GM23338 (cell line): ENCODE results near the gene UBE2D1. TPM values are rescaled to one million over a fixed set of nuclear protein-coding genes. Genes with fewer than 3 reads are reported as not detected.
A peak's percentile ranks its signal among the peaks of the same experiment; 100 is the strongest.

Experiments
- ATAC-seq: fragments of 200-7000 bp; cut with Tn5 transposase; 3 replicates; pipeline ENCODE4 v1.9.1; 2020
- DNase-seq: peaks from one replicate; pipeline ENCODE4 v3.0.0-alpha.2; 2015; ENCODE audit warnings: low spot score
- H2AFZ ChIP-seq: fragments of 200-600 bp; sonication (generic); 2 replicates; pipeline ENCODE4 v1.8.0; 2016; ENCODE audit warnings: antibody characterized with exemption, mild to moderate bottlenecking, moderate library complexity
- H3F3A ChIP-seq: fragments of 200-600 bp; sonication (generic); replicated peaks from 2 replicates; pipeline ENCODE4 v1.8.0; 2017; ENCODE audit warnings: antibody characterized with exemption, mixed run types, low read depth
- H3K27ac ChIP-seq: fragments of 200-600 bp; sonication (generic); 2 replicates; pipeline ENCODE4 v1.6.1; 2016; ENCODE audit warnings: low read depth
- H3K27me3 ChIP-seq: fragments of 200-600 bp; sonication (generic); 2 replicates; pipeline ENCODE4 v1.8.0; 2016; ENCODE audit warnings: mild to moderate bottlenecking, mixed run types, moderate library complexity; ENCODE audit not compliant: insufficient read depth
- H3K36me3 ChIP-seq: fragments of 200-600 bp; sonication (generic); 2 replicates; pipeline ENCODE4 v1.8.0; 2016; ENCODE audit warnings: mild to moderate bottlenecking; ENCODE audit not compliant: insufficient read depth
- H3K4me1 ChIP-seq: fragments of 200-600 bp; sonication (generic); 2 replicates; pipeline ENCODE4 v1.8.0; 2016; ENCODE audit warnings: mild to moderate bottlenecking, moderate library complexity; ENCODE audit not compliant: insufficient read depth
- H3K4me2 ChIP-seq: fragments of 200-600 bp; sonication (generic); 2 replicates; pipeline ENCODE4 v1.7.1; 2017; ENCODE audit warnings: mixed run types
- H3K4me3 ChIP-seq: fragments of 200-600 bp; sonication (generic); 2 replicates; pipeline ENCODE4 v1.6.1; 2016; ENCODE audit warnings: mixed run types
- H3K79me2 ChIP-seq: fragments of 200-600 bp; sonication (generic); replicated peaks from 2 replicates; pipeline ENCODE4 v1.8.0; 2017; ENCODE audit warnings: mild to moderate bottlenecking; ENCODE audit not compliant: insufficient read depth
- H3K9me2 ChIP-seq: fragments of 200-600 bp; sonication (generic); 2 replicates; pipeline ENCODE4 v1.8.0; 2017; ENCODE audit not compliant: insufficient read depth
- H4K20me1 ChIP-seq: fragments of 200-600 bp; sonication (generic); replicated peaks from 2 replicates; pipeline ENCODE4 v1.8.0; 2017; ENCODE audit warnings: mild to moderate bottlenecking; ENCODE audit not compliant: insufficient read depth
- H3K27ac Mint-ChIP-seq: 2 replicates; pipeline ENCODE4 v1.8.0; 2020; ENCODE audit warnings: inconsistent platforms, mild to moderate bottlenecking, moderate library complexity, mixed read lengths
- H3K27me3 Mint-ChIP-seq: 3 replicates; pipeline ENCODE4 v1.8.0; 2022; ENCODE audit warnings: low read depth, mild to moderate bottlenecking, moderate library complexity, mixed read lengths, inconsistent platforms; ENCODE audit not compliant: insufficient read depth, poor library complexity
- H3K36me3 Mint-ChIP-seq: 3 replicates; pipeline ENCODE4 v1.8.0; 2021; ENCODE audit warnings: low read depth, mild to moderate bottlenecking, inconsistent platforms, moderate library complexity, mixed read lengths
- H3K4me1 Mint-ChIP-seq: 3 replicates; pipeline ENCODE4 v1.8.0; 2020; ENCODE audit warnings: mild to moderate bottlenecking, inconsistent platforms, mixed read lengths
- H3K4me3 Mint-ChIP-seq: 3 replicates; pipeline ENCODE4 v1.8.0; 2021; ENCODE audit warnings: moderate library complexity, mild to moderate bottlenecking, inconsistent platforms, mixed read lengths
- H3K9me3 Mint-ChIP-seq: 3 replicates; pipeline ENCODE4 v1.8.0; 2020; ENCODE audit warnings: moderate library complexity, mild to moderate bottlenecking, inconsistent platforms, mixed read lengths
- CREB1 ChIP-seq: fragments of 250-450 bp; sonication (Bioruptor Pico); IDR thresholded peaks from 2 replicates; pipeline ENCODE4 v1.5.0; 2020; ENCODE audit warnings: low read depth, mild to moderate bottlenecking, moderate library complexity
- CTCF ChIP-seq, 2 experiments: fragments of 200-600 bp in 1 of 2; sonication (generic) in 1 of 2; conservative IDR thresholded peaks; 2 replicates each; pipeline versions ENCODE4 v1.5.1 to v1.6.1; 2016 to 2017; ENCODE audit warnings: antibody characterized with exemption in 2 of 2, low read depth in 2 of 2, mild to moderate bottlenecking in 2 of 2, moderate library complexity in 1 of 2
- ETS1 ChIP-seq: IDR thresholded peaks from 2 replicates; pipeline ENCODE4 v1.6.1; 2016; ENCODE audit warnings: antibody characterized with exemption
- EZH2phosphoT487 ChIP-seq: fragments of 200-600 bp; sonication (generic); IDR thresholded peaks from one replicate; pipeline ENCODE4 v1.8.1; 2018; ENCODE audit warnings: antibody characterized with exemption; ENCODE audit not compliant: unreplicated experiment
- JUNB ChIP-seq: IDR thresholded peaks from one replicate; pipeline ENCODE4 v1.6.1; 2016; ENCODE audit warnings: antibody characterized with exemption; ENCODE audit not compliant: unreplicated experiment
- NANOG ChIP-seq: IDR thresholded peaks from 2 replicates; pipeline ENCODE4 v1.6.1; 2016; ENCODE audit warnings: antibody characterized with exemption, borderline replicate concordance
- POLR2AphosphoS5 ChIP-seq: IDR thresholded peaks from 2 replicates; pipeline ENCODE4 v1.6.1; 2016; ENCODE audit warnings: antibody characterized with exemption, low read depth
- STAT1 ChIP-seq: IDR thresholded peaks from one replicate; pipeline ENCODE4 v1.6.1; 2016; ENCODE audit warnings: antibody characterized with exemption; ENCODE audit not compliant: unreplicated experiment
- ZNF114 ChIP-seq: fragments of 250-450 bp; sonication (Bioruptor Pico); IDR thresholded peaks from 2 replicates; pipeline ENCODE4 v1.5.0; 2020; ENCODE audit warnings: mild to moderate bottlenecking, moderate library complexity
- ZNF331 ChIP-seq: fragments of 250-450 bp; sonication (Bioruptor Pico); IDR thresholded peaks from 2 replicates; pipeline ENCODE4 v1.5.0; 2020; ENCODE audit warnings: low read depth, mild to moderate bottlenecking, moderate library complexity
- ZNF462 ChIP-seq: fragments of 250-450 bp; sonication (Bioruptor Pico); IDR thresholded peaks from 2 replicates; pipeline ENCODE4 v1.5.0; 2020; ENCODE audit warnings: mild to moderate bottlenecking, moderate library complexity
- polyA plus RNA-seq: library from polyadenylated mRNA; unstranded; fragments of >200 nt; fragmentation: Nextera tagmentation; extraction: Ambion mirVana; gene quantifications from 2 replicates; pipeline ENCODE4 v1.2.1, GENCODE V29; 2016
- total RNA-seq: library from RNA; depleted of rRNA; stranded (reverse); fragments of >200 nt; shearing (Covaris generic); gene quantifications from 2 replicates; pipeline ENCODE4 v1.2.3, GENCODE V29; 2014

Gene UBE2D1
- total and polyA plus RNA-seq, 2 experiments from 2014 or later, result 39.5 to 64.9 TPM

GRCh38 chr10:58384999-58385783 lies 50.4 kb downstream of the UBE2D1 start, which contains the start of gene TFAM (continued):
- TF ChIP-seq CTCF (conservative IDR thresholded peaks at IDR 0.05; ENCODE audit: low read depth in 2 of 2) (peak; percentile 40 to 75), POLR2AphosphoS5 (peak; percentile 99), ZNF331 (no peak), ZNF114 (no peak), EZH2phosphoT487 (no peak), ETS1 (peak; percentile 77)

GRCh38 chr10:58385784-58386112 lies 50.9 kb downstream of the UBE2D1 start:
- no peaks in the 10 kb centered on the region for H3K9me3 Mint-ChIP-seq
- H3K36me3 ChIP-seq, result peaks cover 34% of the 10 kb centered on the region
- peaks cover 47% of the 10 kb centered on the region for H3K36me3 Mint-ChIP-seq
- TF ChIP-seq ETS1, result no peak
- no peak for TF ChIP-seq JUNB
- TF ChIP-seq CREB1, result no peak
- no peak for TF ChIP-seq POLR2AphosphoS5
- TF ChIP-seq CTCF (conservative IDR thresholded peaks at IDR 0.05; ENCODE audit: low read depth in 2 of 2), result no peak
- no peak for TF ChIP-seq STAT1
- no peak for TF ChIP-seq EZH2phosphoT487
- no peak for TF ChIP-seq NANOG
- no peak for TF ChIP-seq ZNF462 (CRISPR knock-in tag)

More at GRCh38 chr10:58385784-58386112, 50.9 kb downstream of the UBE2D1 start:
- H3K27me3 Mint-ChIP-seq, result peaks cover 8% of the 10 kb centered on the region
- H3K4me3 Mint-ChIP-seq, result peak overlapping the region; percentile 100
- Histone ChIP-seq H3K9me2 (no peaks in the 10 kb centered on the region), H3K4me3 (peak overlapping the region; percentile 97), H2AFZ (peak overlapping the region; percentile 88; the same call in 1 of the 2 replicates), H3K4me1 (peaks cover 14% of the 10 kb centered on the region), H3K27ac (peak overlapping the region; percentile 96), H3K27me3 (no peaks in the 10 kb centered on the region), H3K4me2 (peak overlapping the region; percentile 94), H4K20me1 (peaks cover 15% of the 10 kb centered on the region), H3K79me2 (peaks cover 46% of the 10 kb centered on the region), H3F3A (no peaks in the 10 kb centered on the region)
- H3K27ac Mint-ChIP-seq, result peak overlapping the region; percentile 99
- DNase-seq (peak; percentile 74), ATAC-seq (peak; percentile 58)
- peaks cover 8% of the 10 kb centered on the region for H3K4me1 Mint-ChIP-seq
